GM12892 (cell line): Measurements from ENCODE around the gene ANKS1A.
"Not testable (repeated sequence)": the region's sequence is repeated elsewhere in the genome, so short reads cannot be mapped to it uniquely, and the experiment has no call there.

Experiments used
- DNase-seq: peaks from one replicate; pipeline ENCODE4 v3.0.0; 2011; ENCODE audit not compliant: insufficient read length
- FAIRE-seq: peaks from 2 replicates; lab custom pipeline; 2011; peaks lifted over from hg19 to GRCh38; lab: Jason Lieb, UNC
- POLR2A ChIP-seq: IDR thresholded peaks from 2 replicates; pipeline ENCODE4 v1.6.1; 2011; ENCODE audit warnings: low read depth, low read length, control low read depth
- POLR2AphosphoS5 ChIP-seq: IDR thresholded peaks from 2 replicates; pipeline ENCODE4 v1.6.1; 2011; ENCODE audit warnings: low read depth, low read length, control low read depth
- TAF1 ChIP-seq: IDR thresholded peaks from 2 replicates; pipeline ENCODE4 v1.6.1; 2011; ENCODE audit warnings: low read depth, mild to moderate bottlenecking, control low read depth, low read length, borderline replicate concordance

The ANKS1A gene

DNA sequence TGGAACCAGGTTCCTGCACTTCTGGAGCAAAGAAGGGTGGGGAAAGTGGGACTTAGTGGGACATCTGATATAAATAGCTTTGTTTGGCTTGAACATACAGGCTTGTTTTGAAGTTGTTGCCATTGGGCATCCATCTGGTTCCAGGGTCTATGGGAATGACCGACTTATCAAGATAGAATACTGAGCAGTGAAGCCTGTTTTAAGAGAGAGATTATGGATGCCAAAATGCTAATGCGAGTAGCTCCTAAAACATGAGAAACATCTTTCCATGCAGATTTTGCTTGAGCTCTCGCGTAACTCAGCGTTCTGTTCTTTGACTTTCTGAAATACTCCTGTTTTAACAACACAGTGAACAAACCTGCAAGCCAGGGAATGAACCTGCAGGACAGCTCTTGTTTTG lies 98.5 kb downstream of the ANKS1A start:
- FAIRE-seq (no peak), DNase-seq (no peak)
- TF ChIP-seq TAF1, result no peak
- TF ChIP-seq POLR2AphosphoS5, result no peak
- TF ChIP-seq POLR2A, result no peak

DNA sequence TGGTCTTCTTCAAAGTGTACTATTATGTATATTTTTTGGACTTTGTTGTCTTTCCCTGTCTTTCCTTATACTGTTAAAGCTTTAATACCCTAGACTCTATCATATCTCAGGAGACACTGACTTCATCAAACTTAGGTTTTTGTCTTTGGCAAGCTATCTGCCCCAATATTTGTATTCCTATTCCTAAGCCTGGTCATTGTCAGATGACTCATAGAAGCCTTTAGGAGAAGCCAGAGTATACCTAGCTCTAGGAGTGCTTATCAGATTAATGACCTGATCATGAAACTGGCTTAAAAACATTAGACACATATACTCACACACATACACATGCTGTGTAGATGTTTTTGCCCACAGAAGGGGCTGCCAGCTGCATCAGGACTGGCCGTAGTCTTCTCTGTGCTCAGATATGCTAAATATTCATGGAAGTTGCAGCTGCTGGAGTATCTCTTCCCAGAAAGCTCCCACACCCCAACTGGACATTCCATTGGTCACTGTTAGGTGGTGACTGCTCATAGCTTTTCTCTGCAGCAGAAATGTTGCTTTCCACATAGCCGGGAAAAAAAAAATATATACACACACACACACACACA lies 102.0 kb downstream of the ANKS1A start:
- DNase-seq, result no peak
- no peak for TF ChIP-seq POLR2A
- FAIRE-seq, result no peak

DNA sequence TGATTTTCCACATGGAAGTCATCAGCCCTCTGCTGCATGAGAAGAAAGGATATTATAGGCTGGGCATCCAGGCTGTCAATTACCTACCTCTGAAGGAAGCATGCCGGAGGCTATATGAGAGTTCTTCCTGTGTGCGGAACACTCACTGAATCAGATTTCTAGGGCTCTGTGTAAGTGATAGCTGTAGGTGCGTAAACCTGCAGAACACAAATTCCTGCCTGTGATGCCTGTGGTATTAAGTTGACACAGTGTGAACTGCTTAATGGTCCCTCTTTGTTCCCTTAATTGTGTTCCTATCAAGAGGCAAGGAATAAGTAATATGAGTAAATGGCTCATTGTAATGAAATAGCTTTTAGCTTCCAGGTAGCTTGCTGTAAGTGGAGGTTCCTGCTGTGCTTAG lies 103.3 kb downstream of the ANKS1A start:
- DNase-seq (no peak), FAIRE-seq (no peak)
- TF ChIP-seq POLR2A (no peak), POLR2AphosphoS5 (no peak), TAF1 (no peak)

DNA sequence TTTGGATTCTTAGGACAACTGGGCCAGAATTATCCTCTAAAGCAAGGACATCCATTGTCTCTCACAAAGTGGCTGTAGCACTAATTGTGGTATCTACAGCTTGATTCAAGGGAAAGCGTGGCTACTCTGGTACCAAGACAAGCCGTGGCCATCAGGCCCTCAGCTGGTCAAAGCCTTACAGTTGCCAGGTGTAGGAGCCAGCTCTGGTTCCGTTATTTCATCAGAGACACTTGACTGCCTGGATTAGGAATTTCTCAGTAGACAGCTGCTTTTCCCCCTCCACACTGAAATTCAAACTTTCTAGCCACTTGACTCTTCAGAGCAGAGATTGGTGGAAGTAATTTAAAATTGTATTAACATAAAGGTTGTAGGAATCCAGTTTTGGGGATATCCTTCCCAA lies 104.2 kb downstream of the ANKS1A start:
- FAIRE-seq, result no peak
- DNase-seq, result no peak
- no peak for TF ChIP-seq TAF1
- TF ChIP-seq POLR2A, result no peak
- TF ChIP-seq POLR2AphosphoS5, result no peak

DNA sequence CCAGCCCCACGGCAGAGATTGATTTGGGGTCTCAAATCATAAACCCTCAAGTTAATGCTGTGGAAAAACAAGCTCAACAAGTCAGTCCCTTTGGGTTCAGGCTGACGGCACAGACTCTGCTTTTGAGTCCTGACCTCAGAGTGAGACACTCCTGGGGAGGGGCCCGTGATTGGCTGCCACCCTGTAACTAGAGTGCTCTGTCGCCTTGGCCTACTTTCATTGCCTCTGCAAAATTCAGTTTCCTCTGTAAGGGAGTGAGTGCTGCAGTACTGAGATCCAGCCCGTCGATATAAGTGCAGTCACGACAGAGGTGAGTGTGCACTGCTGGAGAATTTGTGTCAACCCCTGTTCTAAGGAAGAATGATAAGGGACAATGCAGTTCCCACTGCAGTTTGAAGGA lies 105.6 kb downstream of the ANKS1A start:
- DNase-seq (no peak), FAIRE-seq (no peak)
- TF ChIP-seq POLR2AphosphoS5 (no peak), TAF1 (no peak), POLR2A (no peak)

DNA sequence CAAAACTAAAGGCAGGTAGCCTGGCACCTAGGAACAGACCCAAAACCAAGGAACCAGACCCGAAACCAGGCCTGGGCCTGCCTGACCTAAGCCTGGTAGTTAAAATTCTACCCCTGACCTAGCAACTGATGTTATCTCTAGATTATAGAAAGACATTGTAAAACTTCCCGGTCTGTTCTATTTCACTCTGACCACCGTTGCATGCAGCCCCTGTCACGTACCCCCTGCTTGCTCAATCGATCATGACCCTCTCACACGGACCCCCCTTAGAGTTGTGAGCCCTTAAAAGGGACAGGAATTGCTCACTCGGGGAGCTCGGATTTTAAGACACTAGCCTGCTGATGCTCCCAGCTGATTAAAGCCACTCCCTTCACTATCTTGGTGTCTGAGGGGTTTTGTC lies 109.4 kb downstream of the ANKS1A start:
- not testable (repeated sequence) for DNase-seq, FAIRE-seq

DNA sequence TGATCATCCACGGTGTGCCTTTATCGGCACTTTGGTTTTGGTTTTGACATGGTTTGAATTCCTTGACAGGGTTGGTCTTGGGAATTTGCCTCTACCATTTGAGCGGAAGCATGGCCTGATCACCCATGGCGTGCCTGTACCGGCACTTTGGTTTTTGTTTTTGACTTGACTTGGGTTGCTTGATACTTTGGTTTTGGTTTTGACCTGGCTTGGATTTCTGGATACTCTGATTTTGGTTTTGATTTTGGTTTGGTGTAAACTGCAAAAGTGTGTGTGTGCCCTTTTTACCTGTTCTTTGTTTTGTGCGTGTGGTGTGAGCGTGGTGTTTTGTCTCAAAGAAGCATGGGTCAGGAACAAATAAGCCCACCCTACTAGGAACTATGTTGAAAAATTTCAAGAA lies 110.1 kb downstream of the ANKS1A start:
- DNase-seq, FAIRE-seq: not testable (repeated sequence)

DNA sequence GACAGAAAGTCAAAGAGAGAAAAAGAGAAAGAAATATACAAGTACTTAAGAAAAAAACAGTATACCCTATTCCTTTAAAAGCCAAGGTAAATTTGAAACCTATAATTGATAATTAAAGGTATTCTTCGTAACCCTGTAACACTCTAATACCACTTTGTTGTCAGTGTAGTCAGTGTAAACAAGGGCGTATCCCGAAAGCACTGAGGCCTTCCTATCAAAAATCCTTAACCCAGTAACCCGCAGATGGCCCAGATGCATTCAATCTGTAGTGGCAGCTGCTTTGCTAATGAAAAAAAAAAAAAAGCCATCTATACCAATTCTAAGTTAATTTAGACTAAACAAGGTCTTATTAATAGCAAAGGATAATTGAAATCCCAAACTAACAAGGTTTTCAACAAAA lies 110.9 kb downstream of the ANKS1A start:
- FAIRE-seq, DNase-seq: not testable (repeated sequence)

DNA sequence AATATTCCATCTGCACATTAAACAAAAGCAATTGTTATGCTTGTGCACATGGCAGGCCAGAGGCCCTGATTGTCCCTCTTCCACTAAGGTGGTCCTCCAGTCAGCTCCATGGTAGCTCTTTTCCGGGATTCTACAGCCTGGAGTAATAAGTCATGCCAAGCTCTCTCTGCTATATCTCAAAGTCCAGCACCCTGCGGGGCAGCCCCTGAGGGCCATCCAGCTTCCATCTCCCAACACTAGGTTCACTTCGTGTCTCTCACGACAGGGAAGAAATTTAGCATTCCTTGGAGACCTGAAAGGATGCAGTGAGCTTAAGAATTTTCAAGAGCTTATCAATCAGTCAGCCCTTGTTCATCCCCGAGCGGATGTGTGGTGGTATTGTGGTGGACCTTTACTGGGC lies 112.3 kb downstream of the ANKS1A start:
- DNase-seq, FAIRE-seq: not testable (repeated sequence)

DNA sequence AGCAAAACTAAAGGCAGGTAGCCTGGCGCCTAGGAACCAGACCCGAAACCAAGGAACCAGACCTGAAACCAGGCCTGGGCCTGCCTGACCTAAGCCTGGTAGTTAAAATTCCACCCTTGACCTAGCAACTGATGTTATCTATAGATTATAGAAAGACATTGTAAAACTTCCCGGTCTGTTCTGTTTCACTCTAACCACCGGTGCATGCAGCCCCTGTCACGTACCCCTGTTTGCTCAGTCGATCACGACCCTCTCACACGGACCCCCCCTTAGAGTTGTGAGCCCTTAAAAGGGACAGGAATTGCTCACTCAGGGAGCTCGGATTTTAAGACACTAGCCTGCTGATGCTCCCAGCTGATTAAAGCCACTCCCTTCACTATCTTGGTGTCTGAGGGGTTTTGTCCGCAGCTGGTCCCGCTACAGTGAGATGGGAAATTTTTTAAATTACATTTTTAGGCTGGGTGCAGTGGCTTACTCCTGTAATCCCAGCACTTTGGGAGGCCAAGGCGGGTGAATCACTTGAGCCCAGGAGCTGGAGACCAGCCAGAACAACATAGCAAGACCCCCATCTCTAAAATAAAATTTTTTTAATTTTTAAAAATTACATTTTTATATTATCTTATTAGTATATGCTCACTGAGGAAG lies 115.0 kb downstream of the ANKS1A start:
- not testable (repeated sequence) for FAIRE-seq, DNase-seq

DNA sequence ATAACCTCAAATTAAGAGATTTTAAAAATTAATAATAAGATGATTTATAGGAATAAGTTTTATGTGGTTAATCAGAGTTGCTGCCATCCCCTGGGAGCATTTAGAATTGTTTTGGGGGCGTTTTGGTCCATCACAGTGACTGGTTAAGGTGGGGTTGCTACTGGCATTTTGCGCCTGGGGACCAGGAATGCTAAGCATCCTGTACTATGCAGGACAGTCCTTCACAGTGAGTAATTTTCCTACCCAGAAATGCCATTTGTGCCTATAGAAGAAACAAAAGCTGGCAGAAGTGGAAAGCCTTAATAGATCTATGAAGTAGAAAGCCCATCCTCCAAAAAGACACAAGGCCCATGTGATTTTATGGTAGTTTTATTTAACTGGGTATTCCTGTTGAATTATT lies 118.0 kb downstream of the ANKS1A start:
- FAIRE-seq (no peak), DNase-seq (no peak)
- TF ChIP-seq POLR2A (no peak), POLR2AphosphoS5 (no peak), TAF1 (no peak)

DNA sequence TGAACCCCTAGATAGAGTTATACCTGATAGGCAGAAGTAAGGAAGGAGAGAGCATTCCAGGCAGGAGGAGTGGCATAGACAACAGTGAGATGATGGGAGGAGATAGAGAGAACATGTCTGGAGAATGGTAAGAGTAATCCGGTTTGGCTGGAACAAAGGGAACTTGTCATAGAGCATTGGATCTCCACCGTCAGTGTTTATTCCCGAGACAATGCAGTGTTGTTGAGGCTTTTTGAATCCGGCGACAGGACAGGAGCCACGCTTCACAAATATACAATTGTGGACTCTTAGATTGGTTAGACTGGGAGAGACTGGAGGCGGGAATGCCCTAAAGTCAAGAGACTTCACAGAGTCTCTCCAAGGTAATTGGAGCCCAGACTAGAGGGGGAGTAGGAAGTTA lies 119.8 kb downstream of the ANKS1A start:
- no peak for TF ChIP-seq POLR2AphosphoS5
- TF ChIP-seq TAF1, result no peak
- no peak for TF ChIP-seq POLR2A
- no peak for FAIRE-seq
- DNase-seq, result no peak

DNA sequence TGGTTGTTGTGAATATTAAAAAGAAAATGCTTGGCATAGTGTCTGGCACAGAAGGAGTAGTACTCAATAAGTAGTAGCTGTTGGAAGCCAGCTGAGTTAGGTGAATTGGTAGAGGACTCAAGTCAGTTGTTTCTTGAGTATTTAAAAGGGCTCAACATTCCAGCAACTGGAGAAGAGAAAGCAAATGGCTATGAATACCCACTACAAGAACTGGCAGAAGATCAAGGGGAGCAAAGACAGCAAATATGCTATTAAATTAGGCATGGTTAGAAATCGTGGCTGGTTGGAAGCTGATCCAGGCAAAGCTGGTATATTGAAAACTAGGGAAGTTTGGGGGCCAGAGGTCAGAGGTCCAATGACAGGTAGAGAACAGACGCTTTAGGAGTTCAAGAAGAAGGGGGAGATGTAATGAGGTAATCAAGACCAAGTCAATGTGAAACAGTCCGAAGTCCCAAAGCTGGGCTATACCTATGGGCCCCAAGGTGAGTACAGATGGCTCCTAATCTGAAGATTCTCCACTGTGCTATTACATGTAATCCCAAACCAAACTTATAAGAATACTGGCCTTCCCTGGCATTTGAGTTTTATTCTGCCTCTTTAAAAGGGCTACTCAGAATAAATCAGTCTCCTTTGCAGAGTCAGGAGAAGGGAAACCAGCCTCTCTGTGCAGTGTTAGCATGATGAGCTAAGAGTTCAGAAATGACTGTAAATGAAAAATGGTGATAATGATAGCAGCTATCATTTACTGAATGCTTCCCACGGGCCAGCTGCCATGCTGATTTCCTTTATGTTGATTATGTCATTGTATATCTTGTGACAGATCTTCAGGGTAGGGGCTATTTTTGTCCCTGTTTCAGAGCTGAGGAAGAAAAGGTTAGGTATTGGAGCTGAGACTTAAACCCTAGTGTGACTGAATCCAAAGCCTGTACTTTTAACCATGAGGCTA lies 122.3 kb downstream of the ANKS1A start:
- no peak for TF ChIP-seq POLR2AphosphoS5
- no peak for TF ChIP-seq TAF1
- DNase-seq (no peak), FAIRE-seq (no peak)
